DND-41 (cell line): ENCODE results near the gene MATN1.

ENCODE experiments used
- ATAC-seq: fragments of 200-7000 bp; cut with Tn5 transposase; 3 replicates; pipeline ENCODE4 v1.9.1; 2021; ENCODE audit warnings: low read depth; ENCODE audit not compliant: insufficient read depth
- DNase-seq: peaks from one replicate; pipeline ENCODE4 v3.0.0-alpha.2; 2020
- H2AFZ ChIP-seq: 2 replicates; pipeline ENCODE4 v1.6.0; 2012; ENCODE audit warnings: low read depth, low read length
- H3K27ac ChIP-seq: 2 replicates; pipeline ENCODE4 v1.5.1; 2012; ENCODE audit warnings: low read length, inconsistent platforms
- H3K27me3 ChIP-seq: fragments of 200-600 bp; sonication (generic); 2 replicates; pipeline ENCODE4 v1.6.0; 2012; ENCODE audit warnings: low read length, mild to moderate bottlenecking, inconsistent platforms; ENCODE audit not compliant: insufficient read depth, poor library complexity
- H3K36me3 ChIP-seq: 2 replicates; pipeline ENCODE4 v1.5.1; 2012; ENCODE audit warnings: low read length, inconsistent platforms; ENCODE audit not compliant: insufficient read depth
- H3K4me1 ChIP-seq: 2 replicates; pipeline ENCODE4 v1.5.1; 2012; ENCODE audit warnings: mild to moderate bottlenecking, low read length; ENCODE audit not compliant: insufficient read depth
- H3K4me2 ChIP-seq: 2 replicates; pipeline ENCODE4 v1.6.0; 2012; ENCODE audit warnings: mild to moderate bottlenecking, moderate library complexity, low read length, inconsistent platforms; ENCODE audit not compliant: insufficient read depth
- H3K4me3 ChIP-seq, 2 experiments: fragments of 200-600 bp in 1 of 2; shearing (Covaris generic) in 1 of 2; 2 replicates each; pipeline ENCODE4 v1.5.1; 2012 to 2016; ENCODE audit warnings: inconsistent platforms in 2 of 2, low read length in 2 of 2, mild to moderate bottlenecking in 2 of 2, low read depth in 1 of 2, moderate library complexity in 1 of 2
- H3K79me2 ChIP-seq: 2 replicates; pipeline ENCODE4 v1.6.0; 2012; ENCODE audit warnings: low read length, inconsistent platforms; ENCODE audit not compliant: insufficient read depth
- H3K9ac ChIP-seq: 2 replicates; pipeline ENCODE4 v1.6.0; 2012; ENCODE audit warnings: low read depth, mild to moderate bottlenecking, inconsistent platforms, low read length, moderate library complexity
- H3K9me3 ChIP-seq: 2 replicates; pipeline ENCODE4 v1.5.1; 2012; ENCODE audit warnings: low read length, moderate library complexity, mild to moderate bottlenecking, inconsistent platforms; ENCODE audit not compliant: insufficient read depth, severe bottlenecking
- H4K20me1 ChIP-seq: 2 replicates; pipeline ENCODE4 v1.6.0; 2012; ENCODE audit warnings: low read length; ENCODE audit not compliant: insufficient read depth
- EZH2 ChIP-seq: IDR thresholded peaks from 3 replicates; pipeline ENCODE4 v1.6.1; 2012; ENCODE audit warnings: borderline replicate concordance, low read depth, mild to moderate bottlenecking, moderate library complexity, low read length, inconsistent platforms; ENCODE audit not compliant: severe bottlenecking
- TF ChIP-seq, protein P1 (sequence below): IDR thresholded peaks from 2 replicates; pipeline ENCODE4 v1.5.1; 2012; ENCODE audit warnings: borderline replicate concordance, low read length, moderate library complexity, mild to moderate bottlenecking; ENCODE audit not compliant: poor library complexity, severe bottlenecking; ENCODE audit errors: extremely low read depth

MATN1 gene

DNA sequence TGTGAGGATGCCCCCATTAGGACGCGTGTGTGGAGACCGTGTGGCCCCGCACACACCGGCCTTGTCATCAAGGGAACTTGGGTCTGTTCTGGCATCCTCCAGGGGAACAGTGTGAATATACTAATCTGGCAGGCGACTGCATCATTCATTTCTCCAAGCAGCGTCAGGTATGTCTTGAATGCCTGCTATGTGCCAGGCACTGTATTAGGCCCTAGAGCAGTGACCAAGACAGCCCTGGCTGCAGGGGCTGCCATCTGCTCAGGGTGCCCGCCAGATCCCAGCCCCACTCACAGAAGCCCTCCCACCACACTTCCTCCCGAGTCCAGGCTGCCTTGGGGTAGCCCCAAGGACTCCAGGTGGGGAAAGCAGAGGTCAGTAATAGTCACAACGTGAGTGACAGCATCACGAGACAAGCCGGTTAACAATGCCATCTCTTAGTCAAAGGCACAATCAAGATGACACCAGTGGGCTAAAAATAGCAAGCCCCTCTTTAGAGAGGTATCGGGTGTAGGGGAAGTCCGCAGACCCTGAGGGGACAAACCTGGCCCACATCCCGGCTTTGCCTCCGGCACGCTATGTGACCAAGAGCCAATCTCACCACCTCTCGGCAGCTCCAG, 41.7 kb upstream of the MATN1 start:
- no peak overlapping the region for H3K9ac ChIP-seq
- TF ChIP-seq EZH2: no peak
- TF ChIP-seq, protein P1, sequence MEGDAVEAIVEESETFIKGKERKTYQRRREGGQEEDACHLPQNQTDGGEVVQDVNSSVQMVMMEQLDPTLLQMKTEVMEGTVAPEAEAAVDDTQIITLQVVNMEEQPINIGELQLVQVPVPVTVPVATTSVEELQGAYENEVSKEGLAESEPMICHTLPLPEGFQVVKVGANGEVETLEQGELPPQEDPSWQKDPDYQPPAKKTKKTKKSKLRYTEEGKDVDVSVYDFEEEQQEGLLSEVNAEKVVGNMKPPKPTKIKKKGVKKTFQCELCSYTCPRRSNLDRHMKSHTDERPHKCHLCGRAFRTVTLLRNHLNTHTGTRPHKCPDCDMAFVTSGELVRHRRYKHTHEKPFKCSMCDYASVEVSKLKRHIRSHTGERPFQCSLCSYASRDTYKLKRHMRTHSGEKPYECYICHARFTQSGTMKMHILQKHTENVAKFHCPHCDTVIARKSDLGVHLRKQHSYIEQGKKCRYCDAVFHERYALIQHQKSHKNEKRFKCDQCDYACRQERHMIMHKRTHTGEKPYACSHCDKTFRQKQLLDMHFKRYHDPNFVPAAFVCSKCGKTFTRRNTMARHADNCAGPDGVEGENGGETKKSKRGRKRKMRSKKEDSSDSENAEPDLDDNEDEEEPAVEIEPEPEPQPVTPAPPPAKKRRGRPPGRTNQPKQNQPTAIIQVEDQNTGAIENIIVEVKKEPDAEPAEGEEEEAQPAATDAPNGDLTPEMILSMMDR: no peak
- H3K79me2 ChIP-seq: no peaks in the 10 kb centered on the region
- no peak for ATAC-seq
- 0 out of 2 replicates have a peak, but pooled peaks cover 4% of the 10 kb centered on the region for H3K4me1 ChIP-seq
- no peak overlapping the region for H3K4me2 ChIP-seq
- H4K20me1 ChIP-seq: no peaks in the 10 kb centered on the region
- H2AFZ ChIP-seq: no peak overlapping the region
- H3K9me3 ChIP-seq: no peaks in the 10 kb centered on the region
- H3K36me3 ChIP-seq: no peaks in the 10 kb centered on the region
- no peak overlapping the region for H3K4me3 ChIP-seq
- DNase-seq: no peak
- H3K27me3 ChIP-seq: no peaks in the 10 kb centered on the region
- H3K27ac ChIP-seq: no peak overlapping the region

DNA sequence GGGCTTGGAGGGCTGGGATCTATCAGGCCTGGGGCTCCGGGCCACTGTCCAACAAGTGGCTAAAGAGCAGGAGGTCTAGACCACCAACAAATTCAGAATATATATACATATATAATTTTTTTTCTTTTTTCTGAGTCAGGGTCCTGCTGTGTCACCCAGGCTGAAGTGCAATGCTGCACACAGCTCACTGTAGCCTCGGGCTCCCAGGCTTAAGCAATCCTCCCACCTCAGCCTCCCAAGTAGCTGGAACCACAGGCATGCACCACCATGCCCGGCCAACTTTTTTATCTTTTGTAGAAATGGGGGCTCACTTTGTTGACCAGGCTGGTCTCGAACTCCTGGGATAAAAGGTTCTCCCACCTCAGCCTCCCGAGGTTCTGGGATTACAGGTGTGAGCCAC, 41.0 kb upstream of the MATN1 start:
- Histone ChIP-seq H3K9me3 (no peaks in the 10 kb centered on the region), H3K4me2 (no peak overlapping the region), H3K4me1 (0 out of 2 replicates have a peak, but pooled peaks cover 4% of the 10 kb centered on the region), H3K27ac (no peak overlapping the region), H3K9ac (no peak overlapping the region), H3K27me3 (no peaks in the 10 kb centered on the region), H3K36me3 (no peaks in the 10 kb centered on the region), H3K4me3 (no peak overlapping the region), H2AFZ (no peak overlapping the region), H4K20me1 (no peaks in the 10 kb centered on the region), H3K79me2 (no peaks in the 10 kb centered on the region)
- no peak for ATAC-seq
- DNase-seq: no peak
- no peak for TF ChIP-seq EZH2
- TF ChIP-seq, protein P1: no peak

DNA sequence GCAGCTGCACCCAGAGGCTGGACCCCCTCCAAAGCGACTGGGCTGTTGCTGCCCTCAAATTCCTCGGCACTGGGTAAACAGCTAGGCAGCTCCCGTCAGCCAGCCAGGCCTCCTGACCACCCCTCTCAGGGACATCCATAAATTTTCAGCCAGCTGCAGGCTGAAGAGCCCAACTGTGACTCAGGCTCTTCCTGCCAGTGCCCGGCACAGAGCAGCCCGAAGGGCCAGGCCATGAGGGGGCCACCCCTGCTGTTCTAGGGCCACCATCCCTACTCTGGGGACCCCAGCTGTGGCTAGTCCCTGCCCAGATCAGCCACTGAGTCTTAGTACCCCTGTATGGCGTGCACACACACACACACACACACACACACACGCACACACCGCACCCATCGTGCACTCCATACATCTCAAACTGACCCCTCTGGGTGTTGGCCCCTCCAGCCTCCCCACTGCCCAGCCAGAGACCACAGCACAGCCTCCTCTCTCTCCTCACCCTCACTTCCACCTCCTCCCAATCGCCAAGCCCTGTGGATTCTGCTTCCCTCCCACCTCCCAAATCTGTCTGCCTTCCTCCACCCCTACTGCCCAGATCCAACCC, 40.4 kb upstream of the MATN1 start:
- no peaks in the 10 kb centered on the region for H3K79me2 ChIP-seq
- H2AFZ ChIP-seq: no peak overlapping the region
- no peaks in the 10 kb centered on the region for H3K9me3 ChIP-seq
- H3K9ac ChIP-seq: no peak overlapping the region
- no peak overlapping the region for H3K4me3 ChIP-seq
- no peaks in the 10 kb centered on the region for H4K20me1 ChIP-seq
- H3K4me2 ChIP-seq: no peak overlapping the region
- 0 out of 2 replicates have a peak, but pooled peaks cover 4% of the 10 kb centered on the region for H3K4me1 ChIP-seq
- TF ChIP-seq, protein P1: no peak
- TF ChIP-seq EZH2: no peak
- no peaks in the 10 kb centered on the region for H3K36me3 ChIP-seq
- no peak overlapping the region for H3K27ac ChIP-seq
- H3K27me3 ChIP-seq: no peaks in the 10 kb centered on the region
- no peak for ATAC-seq
- DNase-seq: no peak
